Germinal center (tissue), 1 donor: ENCODE data around the gene RCAN2.

Source experiments
- DNase-seq: peaks from one replicate; pipeline ENCODE4 v3.0.0; 2012; ENCODE audit warnings: mixed read lengths, low spot score

Gene RCAN2

GRCh38 chr6:46254331-46254730 is 236.9 kb downstream of the RCAN2 start:
- no peak for DNase-seq

GRCh38 chr6:46251583-46252339 is 239.5 kb downstream of the RCAN2 start:
- DNase-seq = no peak

GRCh38 chr6:46248143-46248542 is 243.1 kb downstream of the RCAN2 start:
- no peak for DNase-seq

- DNase-seq = no peak
Measured at GRCh38 chr6:46246727-46247126, 244.5 kb downstream of the RCAN2 start.

- no peak for DNase-seq
Measured at GRCh38 chr6:46246081-46246480, 245.2 kb downstream of the RCAN2 start.

- no peak for DNase-seq
Measured at GRCh38 chr6:46244670-46245069, 246.6 kb downstream of the RCAN2 start.

GRCh38 chr6:46243754-46244153 is 247.5 kb downstream of the RCAN2 start:
- DNase-seq = no peak

- DNase-seq = no peak
Measured at GRCh38 chr6:46242921-46243320, 248.3 kb downstream of the RCAN2 start.

GRCh38 chr6:46240866-46241565 is 250.2 kb downstream of the RCAN2 start:
- DNase-seq = no peak

GRCh38 chr6:46236752-46237151 is 254.5 kb downstream of the RCAN2 start:
- DNase-seq = no peak

- DNase-seq = no peak
Measured at GRCh38 chr6:46235242-46235641, 256.0 kb downstream of the RCAN2 start.

GRCh38 chr6:46234700-46235099 is 256.5 kb downstream of the RCAN2 start:
- DNase-seq = no peak

GRCh38 chr6:46234156-46234556 is 257.1 kb downstream of the RCAN2 start:
- DNase-seq = no peak

GRCh38 chr6:46233129-46233528 is 258.1 kb downstream of the RCAN2 start:
- no peak for DNase-seq

GRCh38 chr6:46222286-46222685 is 269.0 kb downstream of the RCAN2 start:
- DNase-seq = no peak

- DNase-seq = peak; percentile 48
Measured at GRCh38 chr6:46221222-46221793, 269.9 kb downstream of the RCAN2 start.

GRCh38 chr6:46220352-46221221 is 270.7 kb downstream of the RCAN2 start:
- peak; percentile 39 for DNase-seq

- DNase-seq = no peak
Measured at GRCh38 chr6:46219661-46220060, 271.6 kb downstream of the RCAN2 start.

GRCh38 chr6:46218457-46218856 is 272.8 kb downstream of the RCAN2 start:
- no peak for DNase-seq

GRCh38 chr6:46217671-46218131 is 273.5 kb downstream of the RCAN2 start:
- DNase-seq = peak; percentile 76

- no peak for DNase-seq
Measured at GRCh38 chr6:46216879-46217278, 274.4 kb downstream of the RCAN2 start.

GRCh38 chr6:46215777-46216176 is 275.5 kb downstream of the RCAN2 start:
- no peak for DNase-seq
